ENCODE measurements around the gene ALG12.

DNA sequence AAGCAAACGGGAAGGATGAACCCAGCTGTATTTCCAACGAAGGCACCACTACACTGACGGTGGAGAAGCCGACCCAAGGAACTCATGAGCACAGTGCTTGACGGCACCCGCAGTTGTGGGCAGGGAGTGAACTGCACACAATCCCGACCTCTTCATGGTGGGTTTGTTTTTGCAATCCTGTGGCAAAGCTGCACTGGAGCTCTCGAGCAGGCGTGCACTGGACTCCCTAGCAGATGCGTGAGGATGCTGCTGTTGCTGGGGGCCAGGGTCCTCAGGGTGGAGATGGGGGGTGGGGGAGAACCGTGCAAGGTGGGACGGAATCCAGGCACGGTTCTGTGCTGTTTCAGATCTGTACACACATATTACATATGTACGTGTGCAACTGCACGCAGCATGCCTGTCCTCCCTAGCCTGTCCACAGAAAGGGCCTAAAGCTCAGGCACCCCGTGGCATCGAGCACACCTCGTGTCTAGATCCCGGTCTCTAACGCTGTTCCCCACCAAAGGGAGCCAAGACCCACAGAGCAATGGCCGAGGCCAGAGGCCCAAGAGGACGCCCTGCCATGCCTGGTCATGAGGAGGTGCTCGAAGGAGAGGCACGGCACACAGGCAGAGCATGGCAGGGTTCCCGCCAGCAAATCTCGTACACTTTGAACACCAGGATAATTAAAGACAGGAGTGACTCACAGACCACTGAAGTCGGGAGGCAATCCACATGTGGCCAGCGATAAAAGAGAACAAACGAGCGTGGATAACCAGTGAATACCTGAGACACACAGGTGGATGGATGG is 17.6 kb downstream of the ALG12 start:
- TF ChIP-seq, protein P1, sequence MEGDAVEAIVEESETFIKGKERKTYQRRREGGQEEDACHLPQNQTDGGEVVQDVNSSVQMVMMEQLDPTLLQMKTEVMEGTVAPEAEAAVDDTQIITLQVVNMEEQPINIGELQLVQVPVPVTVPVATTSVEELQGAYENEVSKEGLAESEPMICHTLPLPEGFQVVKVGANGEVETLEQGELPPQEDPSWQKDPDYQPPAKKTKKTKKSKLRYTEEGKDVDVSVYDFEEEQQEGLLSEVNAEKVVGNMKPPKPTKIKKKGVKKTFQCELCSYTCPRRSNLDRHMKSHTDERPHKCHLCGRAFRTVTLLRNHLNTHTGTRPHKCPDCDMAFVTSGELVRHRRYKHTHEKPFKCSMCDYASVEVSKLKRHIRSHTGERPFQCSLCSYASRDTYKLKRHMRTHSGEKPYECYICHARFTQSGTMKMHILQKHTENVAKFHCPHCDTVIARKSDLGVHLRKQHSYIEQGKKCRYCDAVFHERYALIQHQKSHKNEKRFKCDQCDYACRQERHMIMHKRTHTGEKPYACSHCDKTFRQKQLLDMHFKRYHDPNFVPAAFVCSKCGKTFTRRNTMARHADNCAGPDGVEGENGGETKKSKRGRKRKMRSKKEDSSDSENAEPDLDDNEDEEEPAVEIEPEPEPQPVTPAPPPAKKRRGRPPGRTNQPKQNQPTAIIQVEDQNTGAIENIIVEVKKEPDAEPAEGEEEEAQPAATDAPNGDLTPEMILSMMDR (IDR thresholded peaks at IDR 0.05; ENCODE audit: insufficient read depth, low read depth, low read length): no peak
- TF ChIP-seq EZH2 (IDR thresholded peaks at IDR 0.05; ENCODE audit: insufficient read depth, low read length): no peak
